GM12874 (cell line): ENCODE results near the gene IQCN.

ENCODE experiments used
- TF ChIP-seq, protein P1 (sequence below): IDR thresholded peaks from 2 replicates; pipeline ENCODE4 v1.5.1; 2011; ENCODE audit warnings: low read depth, mild to moderate bottlenecking, control low read depth, low read length, moderate library complexity; ENCODE audit not compliant: insufficient read depth

IQCN gene

GRCh38 chr19:18317961-18318800 lies 43.9 kb upstream of the IQCN start:
- TF ChIP-seq, protein P1, sequence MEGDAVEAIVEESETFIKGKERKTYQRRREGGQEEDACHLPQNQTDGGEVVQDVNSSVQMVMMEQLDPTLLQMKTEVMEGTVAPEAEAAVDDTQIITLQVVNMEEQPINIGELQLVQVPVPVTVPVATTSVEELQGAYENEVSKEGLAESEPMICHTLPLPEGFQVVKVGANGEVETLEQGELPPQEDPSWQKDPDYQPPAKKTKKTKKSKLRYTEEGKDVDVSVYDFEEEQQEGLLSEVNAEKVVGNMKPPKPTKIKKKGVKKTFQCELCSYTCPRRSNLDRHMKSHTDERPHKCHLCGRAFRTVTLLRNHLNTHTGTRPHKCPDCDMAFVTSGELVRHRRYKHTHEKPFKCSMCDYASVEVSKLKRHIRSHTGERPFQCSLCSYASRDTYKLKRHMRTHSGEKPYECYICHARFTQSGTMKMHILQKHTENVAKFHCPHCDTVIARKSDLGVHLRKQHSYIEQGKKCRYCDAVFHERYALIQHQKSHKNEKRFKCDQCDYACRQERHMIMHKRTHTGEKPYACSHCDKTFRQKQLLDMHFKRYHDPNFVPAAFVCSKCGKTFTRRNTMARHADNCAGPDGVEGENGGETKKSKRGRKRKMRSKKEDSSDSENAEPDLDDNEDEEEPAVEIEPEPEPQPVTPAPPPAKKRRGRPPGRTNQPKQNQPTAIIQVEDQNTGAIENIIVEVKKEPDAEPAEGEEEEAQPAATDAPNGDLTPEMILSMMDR = no peak

GRCh38 chr19:18313398-18313797 lies 39.1 kb upstream of the IQCN start:
- TF ChIP-seq, protein P1 = no peak

DNA sequence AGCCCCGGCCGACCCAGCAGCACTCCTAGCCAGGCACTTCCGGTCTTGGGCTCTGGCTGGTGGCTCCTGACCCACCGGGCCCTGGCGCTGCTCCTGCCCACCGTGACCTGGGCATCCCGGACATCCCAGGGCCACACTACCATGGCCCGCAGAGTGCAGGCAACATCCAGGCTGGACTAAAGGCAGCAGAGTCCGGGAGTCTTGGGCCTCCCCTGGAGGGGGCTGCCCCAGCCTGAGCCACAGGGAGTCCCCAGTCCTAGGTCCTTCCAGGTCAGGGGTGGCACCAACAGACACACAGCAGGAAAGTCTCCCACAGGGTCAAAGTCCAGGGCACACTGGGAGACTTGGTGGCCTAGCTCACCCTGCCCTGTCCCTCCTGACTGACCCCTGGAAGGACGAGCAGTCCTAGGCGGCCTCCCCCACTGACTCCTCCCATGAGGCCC lies 37.9 kb upstream of the IQCN start:
- TF ChIP-seq, protein P1 = no peak

DNA sequence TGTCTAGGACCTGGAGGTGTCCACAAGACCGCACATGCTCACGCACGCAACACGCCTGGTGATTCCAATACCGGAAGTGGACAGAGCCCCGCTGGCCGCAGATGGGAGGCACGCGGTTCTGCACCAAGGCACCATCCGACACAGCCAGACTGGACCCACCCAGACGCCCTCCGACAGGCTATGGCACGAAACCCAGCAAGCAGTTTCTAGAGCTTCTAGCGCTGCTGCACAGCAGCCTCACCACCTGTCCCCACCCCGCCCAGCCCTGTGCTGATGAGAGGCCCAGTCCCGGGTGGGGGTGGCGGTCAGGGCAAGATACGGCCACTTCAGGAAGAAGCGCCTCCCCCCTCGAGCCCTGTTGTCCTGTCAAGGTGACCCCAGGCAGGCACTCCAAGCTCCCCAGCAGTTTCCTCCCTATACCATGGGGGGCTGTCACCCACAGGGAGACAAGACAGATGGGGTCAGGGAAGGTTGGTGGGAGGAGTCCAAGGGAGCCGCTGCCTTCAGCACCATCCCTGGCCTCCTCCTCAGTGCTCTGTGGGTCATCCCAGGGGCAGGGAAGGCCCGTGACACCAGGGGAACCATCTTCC lies 37.3 kb upstream of the IQCN start:
- TF ChIP-seq, protein P1 = no peak

- TF ChIP-seq, protein P1 = no peak
Observed at GRCh38 chr19:18310966-18311365, 36.7 kb upstream of the IQCN start.

DNA sequence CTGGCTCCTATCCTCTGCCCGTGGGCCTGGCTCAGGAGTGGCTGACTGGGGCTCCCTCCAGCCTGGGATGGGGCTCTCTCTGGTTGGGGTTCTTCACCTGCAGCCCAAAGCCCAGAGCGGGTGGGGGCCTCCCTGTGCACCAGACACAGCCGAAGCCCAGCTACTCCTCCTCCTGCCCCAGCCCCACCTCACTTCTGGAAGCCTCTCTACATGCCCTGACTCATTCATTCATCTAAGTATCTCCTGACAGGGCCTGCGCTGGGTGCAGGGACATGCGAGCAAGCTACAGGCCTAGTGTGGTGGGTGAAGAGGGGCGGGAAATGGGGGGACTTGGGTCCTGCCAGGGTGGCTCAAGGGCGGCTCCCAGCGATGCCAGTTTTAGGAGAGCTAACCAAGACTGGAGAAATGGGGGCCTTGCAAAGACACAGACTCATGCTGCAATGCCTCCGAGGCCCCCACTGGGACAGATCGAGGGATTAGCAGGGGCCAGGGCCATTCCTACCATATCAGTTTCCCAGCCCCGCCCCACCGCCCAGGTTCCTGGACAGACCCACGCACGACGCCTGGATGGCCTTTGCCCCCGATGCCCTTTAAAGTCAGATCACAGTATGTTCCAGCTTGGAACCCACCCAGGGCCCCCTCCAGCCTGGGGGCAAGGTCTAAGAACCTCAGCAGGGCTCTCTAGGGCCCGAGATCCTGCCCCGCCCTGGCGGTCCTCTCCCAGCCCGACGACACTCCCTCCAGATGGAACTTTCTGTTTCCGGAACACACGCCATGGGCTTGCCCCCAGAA lies 36.1 kb upstream of the IQCN start:
- TF ChIP-seq, protein P1 = no peak

DNA sequence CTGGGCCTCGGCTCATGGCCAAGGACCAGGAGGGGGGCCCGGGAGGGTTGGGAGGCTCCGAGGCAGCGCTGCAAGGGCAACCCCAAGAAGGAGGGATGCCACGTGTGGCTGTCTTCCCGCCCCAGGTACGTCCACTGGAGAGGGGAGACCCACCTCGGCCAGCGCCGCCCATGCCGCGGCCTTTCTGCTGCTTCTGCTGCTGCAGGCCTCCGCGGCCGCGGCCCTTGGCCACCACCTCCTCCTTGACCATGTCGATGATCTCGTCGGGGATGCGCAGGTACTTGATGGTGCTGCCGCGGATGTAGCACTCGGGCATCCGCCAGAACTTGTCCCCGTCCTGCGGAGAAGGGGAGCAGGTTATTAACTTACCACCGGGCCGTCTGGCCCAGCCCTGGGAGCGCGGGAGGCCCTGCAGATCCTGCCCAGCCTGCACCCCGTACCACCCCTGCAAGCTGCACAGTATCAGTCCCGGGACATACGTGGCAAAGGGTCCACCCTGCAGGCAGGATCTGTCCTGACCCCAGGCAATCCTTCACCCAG lies 35.3 kb upstream of the IQCN start:
- TF ChIP-seq, protein P1 = no peak
